Measurements from ENCODE around the gene CCNY.

Gene CCNY

DNA sequence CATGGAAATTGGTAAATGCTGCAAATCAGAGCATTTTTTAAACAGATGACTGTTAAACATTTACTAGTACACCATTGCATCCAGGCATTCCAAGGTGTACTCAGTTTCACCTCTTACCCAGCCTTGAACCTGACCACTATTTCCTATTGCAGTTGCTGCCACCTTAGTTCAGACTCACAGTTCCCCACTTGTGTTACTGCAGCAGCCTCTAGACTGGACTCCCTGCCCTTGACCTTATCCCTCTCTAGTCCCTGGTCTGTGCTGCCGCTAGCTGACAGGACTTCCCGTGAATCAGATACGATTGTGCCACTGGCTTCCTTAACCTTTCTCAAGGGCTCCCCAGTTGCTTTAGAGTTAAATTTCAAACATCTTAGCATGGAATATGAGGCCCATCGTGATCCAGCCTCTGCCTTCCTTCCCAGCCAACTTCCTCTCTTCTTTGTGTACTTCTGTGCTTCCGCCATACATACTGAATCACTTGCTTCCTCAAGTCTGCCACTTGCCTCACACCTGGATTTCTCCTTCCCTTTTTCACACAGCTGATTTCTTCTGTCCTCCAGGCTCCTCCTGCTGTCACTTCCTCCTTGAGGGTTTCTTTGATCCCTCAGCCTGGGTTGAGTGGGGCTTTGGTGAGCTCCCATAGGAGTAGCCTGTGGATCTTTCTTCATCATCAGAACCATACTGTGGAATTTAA, 150.1 kb downstream of the CCNY start:
- no peaks in the 10 kb centered on the region for H3K36me3 ChIP-seq (ENCODE audit: insufficient read depth, low read length)
- no peak for TF ChIP-seq FOXP2 (optimal IDR thresholded peaks at IDR 0.05; ENCODE audit: control extremely low read depth, extremely low read length, insufficient read depth)
- TF ChIP-seq EZH2 (IDR thresholded peaks at IDR 0.05): no peak
- TF ChIP-seq POLR2AphosphoS5 (IDR thresholded peaks at IDR 0.05; ENCODE audit: borderline replicate concordance, low read depth, low read length): no peak
- no peak for DNase-seq (ENCODE audit: low read depth, low spot score)
- H3K4me3 ChIP-seq: no peak overlapping the region
- H3K27ac ChIP-seq: no peak overlapping the region
- H3K9me3 ChIP-seq (ENCODE audit: low read depth, low read length): no peaks in the 10 kb centered on the region
- H3K9ac ChIP-seq (ENCODE audit: insufficient read length): no peak overlapping the region

DNA sequence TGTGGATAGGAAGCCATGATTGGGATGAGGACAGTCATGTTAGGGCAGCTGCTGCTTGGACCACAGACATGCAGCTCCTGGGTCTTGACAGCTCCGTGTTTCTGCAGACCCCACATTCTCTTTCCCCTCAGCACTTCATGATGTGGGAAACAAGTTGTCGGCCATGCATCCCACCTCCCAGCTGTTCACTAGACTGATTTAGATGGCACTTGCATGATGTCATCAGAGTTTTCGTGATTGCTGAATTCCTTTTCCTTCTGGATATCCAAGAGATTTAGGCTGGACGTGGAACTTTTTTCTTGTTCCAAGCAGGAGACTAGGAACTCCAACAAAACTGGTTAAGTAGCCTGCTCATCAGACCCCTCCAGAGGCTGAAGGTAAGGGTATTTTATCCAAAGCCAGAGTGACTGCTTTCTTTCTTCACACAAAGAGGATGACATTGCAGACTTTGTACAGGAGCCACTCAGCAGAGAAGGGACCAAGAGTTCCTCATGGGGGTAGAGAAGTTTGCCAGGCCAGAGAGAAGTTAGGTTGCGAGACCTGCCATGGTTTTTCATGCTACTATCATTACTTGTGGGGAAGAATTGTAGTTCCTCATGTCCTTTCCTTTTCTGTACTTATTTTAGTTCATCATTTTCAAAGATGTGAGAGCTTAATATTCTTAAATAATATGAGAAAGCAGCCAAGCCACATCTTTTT, 151.2 kb downstream of the CCNY start:
- no peak for DNase-seq (ENCODE audit: low read depth, low spot score)
- no peak overlapping the region for H3K4me3 ChIP-seq
- H3K9ac ChIP-seq (ENCODE audit: insufficient read length): no peak overlapping the region
- H3K9me3 ChIP-seq (ENCODE audit: low read depth, low read length): no peaks in the 10 kb centered on the region
- TF ChIP-seq EZH2 (IDR thresholded peaks at IDR 0.05) (no peak), FOXP2 (optimal IDR thresholded peaks at IDR 0.05; ENCODE audit: control extremely low read depth, extremely low read length, insufficient read depth) (no peak), POLR2AphosphoS5 (IDR thresholded peaks at IDR 0.05; ENCODE audit: borderline replicate concordance, low read depth, low read length) (no peak)
- no peak overlapping the region for H3K27ac ChIP-seq
- H3K36me3 ChIP-seq (ENCODE audit: insufficient read depth, low read length): no peaks in the 10 kb centered on the region

DNA sequence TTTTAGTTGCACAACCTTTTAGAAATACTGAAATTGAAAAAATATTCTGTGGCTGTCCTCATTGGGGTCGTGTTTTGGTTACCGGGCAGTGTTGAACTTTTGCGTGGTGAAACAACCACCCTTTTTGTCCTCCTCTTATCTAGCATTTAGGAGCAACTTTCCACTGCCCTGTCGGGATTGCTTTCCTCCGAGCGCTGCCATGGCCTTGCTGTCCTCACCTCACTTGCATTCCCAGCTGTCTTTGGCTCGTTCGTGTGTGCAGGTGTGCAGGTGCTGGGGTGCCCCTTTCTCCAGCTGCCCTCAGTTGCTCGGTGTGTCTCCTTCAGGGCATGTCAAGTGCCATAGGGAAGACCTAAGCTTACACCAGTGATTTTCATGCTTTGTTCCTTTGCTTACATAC, 151.9 kb downstream of the CCNY start:
- Histone ChIP-seq H3K4me3 (no peak overlapping the region), H3K9me3 (ENCODE audit: low read depth, low read length) (no peaks in the 10 kb centered on the region), H3K27ac (no peak overlapping the region), H3K9ac (ENCODE audit: insufficient read length) (no peak overlapping the region), H3K36me3 (ENCODE audit: insufficient read depth, low read length) (no peaks in the 10 kb centered on the region)
- TF ChIP-seq FOXP2 (optimal IDR thresholded peaks at IDR 0.05; ENCODE audit: control extremely low read depth, extremely low read length, insufficient read depth): no peak
- DNase-seq (ENCODE audit: low read depth, low spot score): no peak

DNA sequence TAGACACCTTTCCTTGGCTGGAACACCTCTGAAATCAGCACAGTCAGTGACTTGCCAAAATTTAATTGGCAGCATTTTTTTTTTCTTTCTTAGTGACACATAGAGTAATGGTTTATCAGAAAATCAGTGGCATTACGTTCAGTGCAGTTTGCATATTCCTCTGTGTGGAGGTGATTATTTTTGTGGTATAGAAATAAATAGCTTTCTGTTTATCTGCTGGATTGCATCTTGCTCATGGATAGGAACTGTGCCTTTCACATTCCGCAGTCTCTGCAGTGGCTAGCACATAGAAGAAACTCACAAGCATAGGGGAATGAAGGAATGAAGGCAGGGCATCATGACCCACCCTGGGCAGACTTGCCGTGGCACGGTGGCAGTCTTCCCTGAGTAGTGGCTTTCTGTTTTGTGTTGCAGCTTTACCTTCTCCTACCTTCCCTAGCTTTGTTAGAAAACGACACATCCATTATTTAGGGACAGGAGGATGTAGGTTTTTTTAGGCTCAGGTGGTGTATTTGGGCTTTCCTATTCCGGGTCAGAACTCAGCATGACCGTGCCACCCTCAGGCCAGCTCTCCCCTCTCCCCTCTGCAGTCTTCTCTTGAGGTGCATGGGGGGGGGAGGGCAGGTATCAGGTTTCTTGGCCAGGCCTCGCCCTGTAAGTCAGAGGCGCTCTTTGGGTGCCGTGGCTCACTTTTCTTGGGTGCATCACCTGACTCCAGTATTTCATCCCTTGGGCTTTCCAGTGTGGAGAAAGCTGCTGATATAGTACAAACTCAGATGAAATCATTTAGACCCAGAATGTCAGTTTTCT, 156.3 kb downstream of the CCNY start:
- DNase-seq (ENCODE audit: low read depth, low spot score): no peak
- H3K4me3 ChIP-seq: no peak overlapping the region
- no peak for TF ChIP-seq POLR2AphosphoS5 (IDR thresholded peaks at IDR 0.05; ENCODE audit: borderline replicate concordance, low read depth, low read length)
- no peak for TF ChIP-seq FOXP2 (optimal IDR thresholded peaks at IDR 0.05; ENCODE audit: control extremely low read depth, extremely low read length, insufficient read depth)
- no peak for TF ChIP-seq EZH2 (IDR thresholded peaks at IDR 0.05)
- H3K9me3 ChIP-seq (ENCODE audit: low read depth, low read length): no peaks in the 10 kb centered on the region
- H3K27ac ChIP-seq: no peak overlapping the region
- no peaks in the 10 kb centered on the region for H3K36me3 ChIP-seq (ENCODE audit: insufficient read depth, low read length)
- no peak overlapping the region for H3K9ac ChIP-seq (ENCODE audit: insufficient read length)

DNA sequence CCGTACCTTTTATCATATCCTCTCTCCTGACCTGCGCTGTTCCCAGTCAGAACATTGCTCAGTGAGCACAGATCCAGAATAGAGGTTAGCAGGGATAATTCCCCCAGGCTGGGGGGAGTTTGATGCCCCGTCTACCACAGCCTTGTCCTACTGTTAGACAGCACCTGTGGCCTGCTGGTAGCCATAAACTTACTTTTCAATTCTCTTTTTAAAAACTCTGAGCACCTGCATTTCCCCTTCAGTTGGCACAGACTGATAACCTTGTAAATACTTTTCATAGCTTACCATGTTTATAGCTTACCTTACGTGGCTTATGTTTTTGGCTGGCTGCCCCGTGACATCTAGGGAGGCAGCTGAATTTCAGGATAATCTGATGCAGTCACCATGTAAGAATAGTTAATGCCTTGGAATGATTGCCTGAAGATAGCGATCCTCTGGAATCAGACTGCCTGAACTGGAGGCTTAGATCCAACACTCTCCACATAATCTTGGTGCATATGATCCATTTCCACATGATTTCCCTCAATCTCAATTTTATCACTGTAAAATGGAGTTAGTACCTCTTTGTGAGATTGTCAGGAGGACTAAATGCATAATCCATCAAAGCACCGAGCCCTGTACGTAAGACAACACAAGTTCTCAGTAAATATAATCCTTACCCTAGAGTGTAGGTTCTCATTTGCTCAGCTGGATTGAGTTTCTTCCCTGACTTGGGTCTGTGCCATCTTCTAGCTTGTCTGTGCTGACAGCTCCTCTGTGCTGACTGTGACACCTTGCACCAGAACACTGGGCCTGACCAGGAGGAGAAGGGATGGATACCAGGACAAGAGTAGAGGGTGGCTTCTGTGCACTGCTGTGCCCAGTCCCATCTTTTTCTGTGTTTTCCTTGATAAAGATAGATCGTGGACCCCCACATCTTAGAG, 157.1 kb downstream of the CCNY start:
- no peak for DNase-seq (ENCODE audit: low read depth, low spot score)
- H3K9ac ChIP-seq (ENCODE audit: insufficient read length): no peak overlapping the region
- H3K36me3 ChIP-seq (ENCODE audit: insufficient read depth, low read length): no peaks in the 10 kb centered on the region
- no peak for TF ChIP-seq POLR2AphosphoS5 (IDR thresholded peaks at IDR 0.05; ENCODE audit: borderline replicate concordance, low read depth, low read length)
- TF ChIP-seq FOXP2 (optimal IDR thresholded peaks at IDR 0.05; ENCODE audit: control extremely low read depth, extremely low read length, insufficient read depth): no peak
- no peak for TF ChIP-seq EZH2 (IDR thresholded peaks at IDR 0.05)
- H3K4me3 ChIP-seq: no peak overlapping the region
- H3K27ac ChIP-seq: no peak overlapping the region
- H3K9me3 ChIP-seq (ENCODE audit: low read depth, low read length): no peaks in the 10 kb centered on the region

DNA sequence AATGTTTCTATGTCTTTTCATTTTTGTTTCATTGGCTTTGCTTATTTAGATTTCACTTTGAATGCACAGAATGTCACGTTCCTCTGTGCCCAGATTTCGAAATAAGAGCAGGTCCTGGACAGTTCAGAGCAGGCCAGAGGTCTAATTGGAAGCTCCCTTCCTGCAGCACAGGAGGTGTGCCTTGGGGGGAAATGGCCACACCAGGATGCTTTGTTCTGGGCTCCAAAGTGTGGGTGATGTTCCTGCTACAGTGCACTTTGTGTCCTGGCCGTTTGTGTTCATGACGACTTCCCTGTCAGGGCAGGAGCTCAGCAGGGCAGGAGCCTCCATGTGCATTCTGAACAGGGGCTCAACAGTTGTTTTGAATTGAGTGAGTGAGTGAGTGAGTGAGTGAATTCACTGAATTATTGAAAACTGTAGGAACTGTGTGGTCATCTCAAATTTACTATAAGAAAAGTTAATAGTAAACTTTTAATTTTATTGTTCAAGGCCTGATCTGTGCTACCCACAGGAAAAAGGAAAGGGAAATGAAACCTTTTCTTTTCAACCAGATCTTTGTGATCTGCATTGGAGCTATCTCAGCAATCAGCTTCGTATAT, 159.3 kb downstream of the CCNY start:
- no peak overlapping the region for H3K4me3 ChIP-seq
- no peaks in the 10 kb centered on the region for H3K9me3 ChIP-seq (ENCODE audit: low read depth, low read length)
- TF ChIP-seq FOXP2 (optimal IDR thresholded peaks at IDR 0.05; ENCODE audit: control extremely low read depth, extremely low read length, insufficient read depth): no peak
- TF ChIP-seq EZH2 (IDR thresholded peaks at IDR 0.05): no peak
- no peak for TF ChIP-seq POLR2AphosphoS5 (IDR thresholded peaks at IDR 0.05; ENCODE audit: borderline replicate concordance, low read depth, low read length)
- no peaks in the 10 kb centered on the region for H3K36me3 ChIP-seq (ENCODE audit: insufficient read depth, low read length)
- DNase-seq (ENCODE audit: low read depth, low spot score): no peak
- no peak overlapping the region for H3K27ac ChIP-seq
- no peak overlapping the region for H3K9ac ChIP-seq (ENCODE audit: insufficient read length)

DNA sequence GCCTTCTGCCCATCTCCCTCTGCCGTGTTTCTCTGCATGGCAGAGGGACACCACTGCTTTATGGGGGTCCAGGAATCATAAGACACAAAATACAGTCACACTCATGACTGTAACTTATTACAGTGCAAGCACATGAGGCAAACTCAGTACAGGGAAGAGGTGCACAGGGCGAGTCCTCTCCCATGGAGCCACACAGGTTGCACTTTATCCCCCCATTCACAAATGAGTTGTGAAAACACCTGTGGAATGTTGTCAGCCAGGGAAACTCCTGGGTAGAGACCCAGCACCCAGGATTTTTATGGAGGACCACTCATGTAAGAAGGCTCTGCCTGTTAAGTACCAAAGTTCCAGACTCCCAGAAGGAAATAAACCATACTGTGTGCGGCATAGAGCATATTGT, 161.6 kb downstream of the CCNY start:
- no peak for DNase-seq (ENCODE audit: low read depth, low spot score)
- Histone ChIP-seq H3K27ac (no peak overlapping the region), H3K9ac (ENCODE audit: insufficient read length) (no peak overlapping the region), H3K4me3 (no peak overlapping the region), H3K36me3 (ENCODE audit: insufficient read depth, low read length) (no peaks in the 10 kb centered on the region), H3K9me3 (ENCODE audit: low read depth, low read length) (no peaks in the 10 kb centered on the region)
- TF ChIP-seq POLR2AphosphoS5 (IDR thresholded peaks at IDR 0.05; ENCODE audit: borderline replicate concordance, low read depth, low read length) (no peak), EZH2 (IDR thresholded peaks at IDR 0.05) (no peak), FOXP2 (optimal IDR thresholded peaks at IDR 0.05; ENCODE audit: control extremely low read depth, extremely low read length, insufficient read depth) (no peak)
